HG03064 (cell line): ENCODE results near the gene XCL2.
"Not testable (repeated sequence)": the region's sequence is repeated elsewhere in the genome, so short reads cannot be mapped to it uniquely, and the experiment has no call there.

Experiments used
- ATAC-seq: cut with Tn5 transposase; IDR thresholded peaks from one replicate; pipeline ENCODE4 v1.9.1; 2021; ENCODE audit warnings: low read depth; ENCODE audit not compliant: unreplicated experiment

The XCL2 gene

GRCh38 chr1:168561989-168562388, 18.2 kb upstream of the XCL2 start:
- ATAC-seq = no peak

- ATAC-seq = no peak
Observed at GRCh38 chr1:168560370-168560769, 16.6 kb upstream of the XCL2 start.

- ATAC-seq = no peak
Observed at GRCh38 chr1:168556647-168557046, 12.8 kb upstream of the XCL2 start.

GRCh38 chr1:168555508-168556046, 11.8 kb upstream of the XCL2 start:
- no peak for ATAC-seq

GRCh38 chr1:168554603-168555483, 11.0 kb upstream of the XCL2 start:
- ATAC-seq = no peak

- no peak for ATAC-seq
Observed at GRCh38 chr1:168553680-168554553, 10.1 kb upstream of the XCL2 start.

GRCh38 chr1:168552961-168553360, 9.2 kb upstream of the XCL2 start:
- no peak for ATAC-seq

GRCh38 chr1:168551688-168552087, 7.9 kb upstream of the XCL2 start:
- ATAC-seq = no peak

GRCh38 chr1:168550971-168551370, 7.2 kb upstream of the XCL2 start:
- ATAC-seq = no peak

GRCh38 chr1:168546553-168546895, 2.7 kb upstream of the XCL2 start:
- ATAC-seq = not testable (repeated sequence)

GRCh38 chr1:168545678-168546552, 2.1 kb upstream of the XCL2 start:
- not testable (repeated sequence) for ATAC-seq

GRCh38 chr1:168542978-168543377, 819 bp downstream of the XCL2 start:
- not testable (repeated sequence) for ATAC-seq

- not testable (repeated sequence) for ATAC-seq
Observed at GRCh38 chr1:168540798-168541197, 3.0 kb downstream of the XCL2 start.

- ATAC-seq = peak; percentile 86
Observed at GRCh38 chr1:168535536-168535935, 8.3 kb downstream of the XCL2 start.

GRCh38 chr1:168531615-168532345, 12.0 kb downstream of the XCL2 start:
- no peak for ATAC-seq

GRCh38 chr1:168529518-168529917, 14.3 kb downstream of the XCL2 start:
- ATAC-seq = no peak

GRCh38 chr1:168521401-168522000, 22.3 kb downstream of the XCL2 start:
- ATAC-seq = no peak

GRCh38 chr1:168520832-168521231, 23.0 kb downstream of the XCL2 start:
- no peak for ATAC-seq

GRCh38 chr1:168520052-168520751, 23.6 kb downstream of the XCL2 start:
- ATAC-seq = no peak
